HG03558 (cell line): ENCODE measurements around the gene MRPL57.
"Not testable (repeated sequence)": the region's sequence is repeated elsewhere in the genome, so short reads cannot be mapped to it uniquely, and the experiment has no call there.

Experiments used
- ATAC-seq: cut with Tn5 transposase; IDR thresholded peaks from one replicate; pipeline ENCODE4 v1.9.1; 2021; ENCODE audit warnings: moderate number of reproducible peaks; ENCODE audit not compliant: unreplicated experiment; ENCODE audit errors: extremely low read depth

The MRPL57 gene

DNA sequence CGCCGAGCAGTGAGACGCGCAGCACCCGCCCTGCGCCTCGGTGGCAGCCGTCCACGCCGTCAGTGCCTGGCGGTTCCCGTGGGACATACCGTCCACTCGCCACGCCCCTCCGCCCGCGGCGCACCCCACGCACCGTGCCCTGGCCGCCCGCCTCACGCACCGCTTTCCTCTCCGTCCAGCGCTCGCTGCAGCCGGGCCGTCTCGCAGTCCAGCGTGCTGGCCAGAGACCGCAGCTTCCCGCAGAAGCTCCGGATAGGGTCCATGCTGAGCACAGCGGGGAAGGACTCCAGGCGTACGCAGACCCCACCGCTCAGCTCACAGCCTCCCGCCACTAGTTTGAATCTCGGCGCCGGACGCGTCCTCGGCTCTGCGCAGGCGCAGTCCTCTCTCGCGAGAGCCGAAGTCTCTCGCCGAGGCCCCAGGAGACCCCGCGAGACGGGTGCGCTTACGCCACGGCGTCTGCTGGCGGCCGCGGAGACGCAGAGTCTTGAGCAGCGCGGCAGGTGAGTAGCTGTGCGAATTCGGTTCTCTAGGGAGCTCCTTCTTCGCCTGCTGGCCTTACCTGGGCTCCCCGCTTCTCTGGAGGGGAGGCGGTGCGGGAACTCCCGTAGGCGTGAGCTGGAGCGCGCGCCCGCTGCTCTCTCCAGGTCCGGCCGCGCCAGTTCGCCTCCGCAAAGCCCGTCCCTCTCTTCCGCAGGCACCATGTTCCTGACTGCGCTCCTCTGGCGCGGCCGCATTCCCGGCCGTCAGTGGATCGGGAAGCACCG, at the start of gene MRPL57, which contains the start of gene SKA3:
Gene MRPL57, plus strand, starts transcription at position 444 of the 767 bp plus-strand sequence. Its CDS starts 259 bp downstream, at position 703.
Gene SKA3, minus strand, starts transcription at position 338 of the 767 bp plus-strand sequence. Its CDS starts 75 bp downstream, at position 263.
- ATAC-seq = peak; percentile 85

DNA sequence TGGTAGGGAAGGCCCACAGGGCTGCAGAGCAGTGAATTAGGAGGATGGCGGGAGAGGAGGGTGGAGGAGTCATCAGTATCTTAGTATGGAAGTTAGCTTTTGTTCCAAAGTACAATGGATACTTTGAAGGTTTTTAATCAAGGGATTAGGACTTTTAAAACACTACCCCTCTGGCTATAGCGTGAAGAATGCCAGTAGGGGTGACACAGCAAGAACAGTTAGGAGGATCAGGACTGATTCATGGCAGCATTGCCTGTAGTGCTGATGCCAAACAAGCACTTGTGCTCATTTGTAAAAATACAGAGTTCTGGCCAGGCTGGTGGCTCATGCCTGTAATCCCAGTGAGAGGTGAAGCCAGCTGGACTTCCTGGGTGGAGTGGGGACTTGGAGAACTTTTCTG, 46.3 kb upstream of the MRPL57 start:
- ATAC-seq = no peak

DNA sequence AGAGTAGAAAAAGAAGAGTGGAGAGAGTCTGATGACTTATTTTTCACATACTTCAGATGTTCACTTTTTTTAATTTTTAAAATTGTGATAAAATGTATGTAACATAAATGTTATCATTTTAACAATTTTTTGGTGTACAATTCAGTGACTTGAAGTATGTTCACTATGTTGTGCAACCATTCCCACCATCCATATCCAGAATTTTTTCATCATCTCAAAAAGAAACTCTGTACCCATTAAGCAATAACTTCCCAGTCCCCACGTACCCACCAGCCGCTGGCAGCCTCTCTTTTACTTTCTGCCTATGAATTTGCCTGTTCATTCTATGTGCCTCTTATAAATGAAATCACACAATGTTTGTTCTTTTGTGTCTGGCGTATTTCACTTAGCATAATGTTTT, 43.4 kb upstream of the MRPL57 start:
- no peak for ATAC-seq

DNA sequence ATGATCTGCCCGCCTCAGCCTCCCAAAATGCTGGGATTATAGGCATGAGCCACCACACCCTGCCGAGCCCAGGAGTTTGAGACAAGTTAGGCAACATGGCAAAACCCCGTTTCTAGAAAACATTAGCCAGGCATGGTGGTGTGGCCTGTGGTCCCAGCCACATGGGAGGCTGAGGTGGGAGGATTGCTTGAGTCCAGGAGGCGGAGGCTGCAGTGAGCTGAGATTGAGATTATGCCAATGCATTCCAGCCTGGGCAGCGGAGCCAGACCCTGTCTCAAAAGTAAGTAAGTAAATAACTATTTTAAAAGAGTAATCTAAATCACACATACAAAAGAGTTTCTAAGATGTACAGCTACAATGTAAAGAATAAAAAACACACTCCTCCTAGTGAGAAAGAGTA, 42.0 kb upstream of the MRPL57 start:
- no peak for ATAC-seq

DNA sequence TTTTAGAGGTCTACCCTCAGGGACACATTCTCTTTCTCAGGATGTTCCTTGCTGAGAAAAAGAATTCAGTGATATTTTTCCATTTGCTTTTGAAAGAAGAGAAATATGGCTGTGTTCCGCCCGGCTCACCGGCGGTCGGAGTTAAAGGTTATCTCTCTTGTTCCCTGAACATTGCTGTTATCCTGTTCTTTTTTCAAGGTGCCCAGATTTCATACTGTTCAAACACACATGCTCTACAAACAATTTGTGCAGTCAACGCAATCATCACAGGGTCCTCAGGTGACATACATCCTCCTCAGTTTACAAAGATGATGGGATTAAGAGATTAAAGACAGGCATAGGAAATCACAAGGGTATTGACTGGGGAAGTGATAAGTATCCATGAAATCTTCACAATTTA, 40.6 kb upstream of the MRPL57 start:
- ATAC-seq = not testable (repeated sequence)

DNA sequence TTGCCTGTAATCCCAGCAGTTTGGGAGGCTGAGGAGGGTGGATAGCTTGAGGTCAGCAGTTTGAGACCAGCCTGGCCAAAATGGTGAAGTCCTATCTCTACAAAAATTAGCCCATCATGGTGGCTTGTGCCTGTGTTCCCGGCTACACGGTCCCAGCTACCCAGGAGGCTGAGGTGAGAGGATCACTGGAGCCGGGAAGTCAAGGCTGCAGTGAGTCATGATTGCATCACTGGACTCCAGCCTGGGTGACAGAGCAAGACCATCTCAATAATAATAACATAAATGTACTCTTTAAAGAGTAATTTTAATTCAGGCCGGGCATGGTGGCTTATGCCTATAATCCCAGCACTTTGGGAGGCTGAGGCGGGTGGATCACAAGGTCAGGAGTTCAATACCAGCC, 38.8 kb upstream of the MRPL57 start:
- ATAC-seq = no peak

DNA sequence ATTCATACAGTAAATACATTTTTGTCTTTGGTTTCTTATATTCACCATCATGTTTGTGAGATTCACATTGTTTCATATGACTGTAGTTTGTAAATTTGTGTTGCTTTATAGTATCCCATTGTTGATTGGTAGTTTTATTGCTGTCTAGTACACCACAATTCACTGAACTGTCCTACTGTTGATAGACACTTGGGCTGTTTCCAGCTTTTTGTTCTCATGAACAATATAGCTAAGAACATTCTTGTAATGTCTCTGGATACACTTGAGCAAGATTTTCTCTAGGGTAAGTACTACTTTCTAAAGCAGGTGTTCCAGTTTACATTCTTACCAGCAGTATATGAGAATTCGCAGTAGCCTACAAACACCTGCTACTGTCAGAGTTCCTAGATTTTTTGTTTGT, 37.9 kb upstream of the MRPL57 start:
- ATAC-seq = no peak

DNA sequence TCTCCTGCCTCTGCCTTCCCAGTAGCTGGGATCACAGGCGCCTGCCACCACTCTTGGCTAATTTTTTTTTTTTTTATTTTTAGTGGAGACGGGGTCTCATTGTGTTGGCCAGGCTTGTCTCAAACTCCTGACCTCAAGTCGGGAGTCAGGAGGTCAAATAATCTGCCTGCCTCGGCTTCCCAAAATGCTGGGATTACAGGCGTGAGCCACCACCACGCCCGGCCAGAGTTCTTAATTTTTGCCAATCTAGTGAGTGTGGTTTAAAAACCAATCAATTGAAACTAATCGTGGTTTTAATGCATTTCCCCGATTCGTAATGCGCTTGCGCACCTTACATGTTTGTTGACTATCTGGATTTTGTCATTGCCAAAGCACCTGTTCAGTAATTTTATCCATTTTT, 37.1 kb upstream of the MRPL57 start:
- no peak for ATAC-seq

DNA sequence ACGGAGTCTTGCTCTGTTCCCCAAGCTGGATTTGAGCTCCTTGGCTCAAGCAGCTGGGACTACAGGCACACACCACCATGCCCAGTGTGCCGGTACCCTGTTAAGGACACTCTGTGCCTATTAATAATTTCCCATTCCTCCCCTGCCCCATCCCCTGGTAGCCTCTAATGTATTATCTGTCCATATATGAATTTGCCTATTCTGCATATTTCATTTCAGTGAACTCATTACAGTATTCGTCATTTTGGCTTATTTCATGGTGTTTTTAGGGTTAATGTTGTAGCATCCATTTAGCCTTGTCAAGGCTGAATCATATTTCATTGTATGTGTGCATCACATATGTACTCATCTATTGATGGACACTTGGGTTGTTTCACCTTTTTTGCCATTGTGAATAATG, 33.7 kb upstream of the MRPL57 start:
- no peak for ATAC-seq

DNA sequence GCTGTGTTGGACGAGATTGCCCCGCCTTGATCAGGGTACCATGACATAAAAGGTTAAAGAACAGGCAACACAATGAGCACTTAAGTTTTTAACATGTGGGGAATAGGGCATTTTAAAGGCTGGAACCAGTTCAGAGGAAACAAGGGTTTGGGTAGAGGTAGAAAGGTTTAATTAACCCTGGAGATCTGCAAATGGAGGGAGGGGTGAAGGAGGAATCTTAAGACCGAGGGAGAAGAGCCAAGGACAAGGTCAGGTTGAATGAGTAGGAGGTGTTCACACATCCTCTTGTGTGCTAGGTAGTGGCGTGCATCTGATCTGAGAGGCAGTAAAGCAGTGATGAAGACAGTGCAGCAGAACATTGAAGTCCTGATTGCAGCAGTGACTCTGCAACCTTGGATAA, 28.6 kb upstream of the MRPL57 start:
- no peak for ATAC-seq

DNA sequence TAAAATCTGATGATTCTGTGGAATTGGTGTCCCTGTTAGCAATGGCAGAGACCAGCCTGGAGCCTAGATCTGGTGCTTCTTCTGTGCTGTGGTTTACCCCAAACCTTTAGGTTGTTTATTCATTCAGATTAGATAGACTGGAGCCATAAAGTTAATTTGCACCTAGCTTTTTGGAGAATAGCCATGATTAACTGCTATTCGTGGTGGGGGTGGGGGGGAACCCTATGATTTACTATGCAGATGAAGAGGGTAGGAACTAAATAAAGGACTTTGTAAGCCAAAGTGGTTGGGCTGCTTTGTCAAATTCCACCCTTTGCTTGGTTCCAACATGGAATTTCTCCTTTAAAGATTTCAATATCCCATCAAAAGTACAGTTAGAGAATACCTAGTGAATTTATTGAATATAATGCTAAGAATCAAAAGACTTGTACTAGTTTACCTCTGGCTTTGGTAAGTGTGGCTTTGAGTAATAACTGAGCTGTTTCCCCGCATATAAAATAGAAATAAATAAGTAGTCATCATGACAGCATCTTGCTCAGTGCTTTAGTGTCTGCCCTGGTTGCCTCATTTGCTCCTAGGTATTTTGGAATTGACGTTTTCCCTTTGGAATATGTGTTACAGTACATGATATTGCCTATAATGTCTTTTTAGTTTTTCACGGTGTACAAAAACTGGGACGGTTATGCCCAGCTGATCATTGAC, 27.8 kb upstream of the MRPL57 start:
- no peak for ATAC-seq

DNA sequence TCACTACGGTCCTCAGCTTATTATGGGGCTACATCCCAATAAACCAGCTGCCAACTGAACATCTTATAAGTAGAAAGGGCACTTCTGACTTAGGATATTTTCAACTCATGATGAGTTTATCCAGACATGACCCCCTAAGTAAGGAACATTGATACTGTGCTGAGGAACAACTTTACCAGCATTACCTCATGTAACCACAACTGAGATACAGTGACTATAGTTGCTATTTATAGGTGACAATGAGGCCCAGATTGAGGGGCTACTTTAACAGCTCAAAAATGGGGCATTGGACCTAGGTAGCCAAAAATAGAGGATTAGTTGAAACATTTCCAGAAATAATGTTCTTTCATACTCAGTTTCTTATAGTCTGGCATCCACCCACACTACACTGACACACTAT, 26.9 kb upstream of the MRPL57 start:
- ATAC-seq = no peak

DNA sequence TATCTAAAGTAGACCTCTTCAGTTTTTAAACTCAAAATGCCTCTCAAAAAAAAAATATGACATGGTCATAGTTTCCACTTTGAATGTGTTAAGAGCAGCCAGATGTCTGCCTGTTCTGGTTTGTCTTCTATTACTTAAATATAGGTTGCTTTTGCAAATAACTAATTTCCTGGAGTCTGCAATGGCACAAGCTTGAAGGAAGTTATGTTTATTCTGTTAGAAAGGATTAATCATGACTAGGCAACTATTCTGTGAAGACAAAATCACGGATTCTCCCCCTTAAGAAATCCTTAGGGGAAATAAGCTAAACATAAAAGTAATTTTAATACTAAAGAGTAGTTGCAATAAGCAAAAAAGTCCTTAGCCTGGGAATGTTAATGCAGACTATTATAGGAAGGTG, 26.4 kb upstream of the MRPL57 start:
- no peak for ATAC-seq

DNA sequence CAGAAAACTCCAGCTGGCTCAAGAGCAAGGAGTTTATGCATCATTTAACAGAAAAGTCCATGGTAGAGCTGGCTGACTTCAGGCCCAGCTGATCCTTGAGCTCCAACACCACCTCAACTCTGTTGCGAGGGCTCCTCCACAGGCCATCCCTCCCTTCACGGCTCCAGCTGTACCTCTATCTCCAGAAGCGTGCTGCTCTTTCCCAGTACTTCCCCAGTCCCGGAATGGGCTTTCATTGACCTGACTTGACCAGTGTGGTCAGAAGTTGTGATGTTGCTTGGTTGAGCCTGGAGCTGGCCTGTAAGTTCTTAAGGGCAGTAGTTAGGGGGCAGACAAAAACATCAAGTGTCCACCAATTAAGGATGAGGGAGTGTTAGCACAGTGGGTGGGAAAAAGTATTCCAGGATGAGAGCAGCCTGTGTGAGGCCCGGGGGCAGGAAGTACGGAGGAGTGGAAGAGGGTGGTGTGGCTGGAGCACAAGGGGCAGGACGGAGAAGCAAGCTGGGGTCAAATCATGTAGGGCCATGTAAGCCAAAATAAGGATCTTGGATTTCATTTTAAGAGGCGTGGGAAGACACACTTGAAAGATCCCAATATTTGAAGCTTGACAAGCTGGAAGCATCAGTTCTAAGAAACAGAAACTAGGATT, 24.1 kb upstream of the MRPL57 start:
- ATAC-seq = no peak

DNA sequence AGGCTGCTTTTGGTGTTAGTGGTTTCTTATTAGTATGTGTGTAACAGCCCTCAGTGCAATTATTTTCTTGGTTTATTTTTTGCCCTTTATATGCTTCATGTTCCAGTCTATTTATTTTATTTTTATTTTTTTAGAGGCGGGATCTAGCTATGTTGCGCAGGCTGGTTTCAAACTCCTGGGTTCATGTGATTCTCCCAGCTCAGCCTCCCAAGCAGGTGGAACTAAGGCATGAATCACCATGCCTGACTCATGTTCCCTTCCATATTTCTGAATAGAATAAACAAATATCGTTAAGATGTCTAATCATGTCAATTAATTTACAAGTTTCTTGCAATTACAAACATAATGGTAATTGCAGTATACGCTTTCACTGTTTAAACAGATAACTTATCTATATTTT, 11.8 kb upstream of the MRPL57 start:
- ATAC-seq = no peak

DNA sequence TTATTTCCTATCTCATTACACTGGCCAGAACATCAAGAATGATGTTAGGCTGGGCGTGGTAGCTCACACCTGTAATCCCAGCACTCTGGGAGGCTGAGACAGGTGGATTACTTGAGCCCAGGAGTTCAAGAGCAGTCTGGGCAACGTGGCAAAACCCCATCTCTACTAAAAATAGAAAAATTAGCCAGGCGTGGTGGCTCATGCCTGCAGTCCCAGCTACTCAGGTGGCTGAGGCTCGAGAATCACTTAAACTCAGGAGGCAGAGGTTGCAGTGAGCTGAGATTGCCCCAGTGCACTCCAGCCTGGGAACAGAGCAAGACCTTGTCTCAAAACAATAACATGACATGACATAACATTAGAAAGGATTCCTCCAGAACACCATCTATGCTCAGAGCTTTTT, 10.9 kb upstream of the MRPL57 start:
- ATAC-seq = not testable (repeated sequence)

DNA sequence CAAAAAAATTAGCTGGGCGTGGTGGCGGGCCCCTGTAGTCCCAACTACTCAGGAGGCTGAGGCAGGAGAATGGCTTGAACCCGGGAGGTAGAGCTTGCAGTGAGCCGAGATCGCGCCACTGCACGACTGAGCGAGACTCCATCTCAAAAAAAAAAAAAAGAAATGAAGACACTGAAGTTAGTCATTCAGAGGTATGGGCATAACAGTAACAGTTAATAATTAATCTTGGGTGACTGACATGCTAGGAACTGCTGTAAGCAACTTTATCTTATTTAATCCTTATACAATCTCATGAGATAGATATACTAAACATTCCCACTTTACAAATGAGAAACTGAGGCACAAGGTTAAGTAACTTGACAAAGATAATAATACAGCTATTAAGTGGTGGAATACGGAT, 5.0 kb upstream of the MRPL57 start:
- ATAC-seq = no peak

DNA sequence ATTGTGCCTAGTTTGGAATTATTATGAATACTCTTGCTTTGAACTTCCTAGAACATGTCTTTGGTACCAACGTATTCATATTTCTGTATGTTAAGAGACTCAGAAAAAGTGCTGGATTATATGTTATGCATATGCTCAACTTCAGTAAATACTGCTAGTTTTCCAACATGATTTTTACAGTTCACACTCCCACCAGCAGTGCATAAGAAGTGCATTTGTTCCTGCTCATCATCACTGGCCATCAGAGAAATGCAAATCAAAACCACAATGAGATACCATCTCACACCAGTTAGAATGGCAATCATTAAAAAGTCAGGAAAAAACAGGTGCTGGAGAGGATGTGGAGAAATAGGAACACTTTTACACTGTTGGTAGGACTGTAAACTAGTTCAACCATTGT, 2.7 kb upstream of the MRPL57 start:
- not testable (repeated sequence) for ATAC-seq

DNA sequence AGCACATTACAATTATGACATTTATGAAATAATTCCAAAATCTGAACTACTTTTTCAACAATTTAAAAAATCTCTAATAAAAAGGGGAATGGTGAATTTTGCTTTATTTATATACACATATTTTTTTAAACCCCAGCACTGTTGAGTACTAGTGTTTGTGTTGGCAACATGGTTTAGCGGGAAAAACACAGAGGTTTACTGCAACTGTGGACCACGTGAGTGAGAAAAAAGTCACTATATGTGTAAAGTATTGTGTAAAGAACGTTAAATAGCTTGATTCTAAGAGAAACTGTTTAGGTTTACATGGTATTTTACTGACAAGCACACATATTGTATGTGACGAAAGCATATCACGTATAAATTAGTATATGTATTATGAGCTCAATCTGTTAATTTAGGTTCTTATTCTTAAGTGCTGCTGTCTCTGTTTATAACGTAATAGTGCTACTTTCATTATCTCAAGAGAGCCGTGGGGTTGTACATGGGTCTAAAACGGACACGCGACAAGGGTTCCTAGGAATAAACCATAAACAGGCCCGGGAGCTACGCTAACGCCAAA, 723 bp upstream of the MRPL57 start:
- no peak for ATAC-seq

DNA sequence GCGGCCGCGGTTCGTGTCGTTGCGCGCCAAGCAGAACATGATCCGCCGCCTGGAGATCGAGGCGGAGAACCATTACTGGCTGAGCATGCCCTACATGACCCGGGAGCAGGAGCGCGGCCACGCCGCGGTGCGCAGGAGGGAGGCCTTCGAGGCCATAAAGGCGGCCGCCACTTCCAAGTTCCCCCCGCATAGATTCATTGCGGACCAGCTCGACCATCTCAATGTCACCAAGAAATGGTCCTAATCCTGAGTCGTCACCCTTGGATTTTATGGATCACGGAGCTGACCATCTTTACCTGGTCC, 475 bp downstream of the MRPL57 start:
- ATAC-seq = peak; percentile 13

DNA sequence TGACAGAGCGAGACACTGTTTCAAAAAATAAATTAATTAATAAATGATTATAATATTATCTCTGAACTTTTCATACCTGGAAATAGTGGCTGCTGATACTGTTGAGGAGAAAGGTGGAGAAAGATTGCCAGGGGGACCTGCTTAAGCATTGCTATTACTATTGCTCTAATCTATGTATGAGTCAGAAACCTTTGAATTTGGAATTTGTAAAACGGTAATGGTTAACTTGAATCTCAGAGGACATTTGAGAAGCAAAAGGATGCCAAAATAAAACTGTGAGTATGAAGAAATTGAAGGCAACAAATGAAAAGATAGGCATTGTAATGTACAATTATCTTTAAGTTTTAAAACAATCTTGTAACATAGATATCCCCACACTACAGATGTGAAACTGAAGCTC, 5.2 kb downstream of the MRPL57 start:
- no peak for ATAC-seq
